ENCODE measurements around the gene TRIM15. TPM values are rescaled to one million over a fixed set of nuclear protein-coding genes. Genes with fewer than 3 reads are reported as not detected.

TRIM15 gene
- total RNA-seq, 1 donor from 2014 or later, result not detected

GRCh38 chr6:30169658-30170614 lies 6.6 kb downstream of the TRIM15 start:
- no peak overlapping the region for H3K4me3 Mint-ChIP-seq
- TF ChIP-seq CTCF (IDR thresholded peaks at IDR 0.05; ENCODE audit: unreplicated experiment), result no peak
- no peak overlapping the region for H3K27ac Mint-ChIP-seq
- no peaks in the 10 kb centered on the region for H3K9me3 Mint-ChIP-seq
- H3K4me1 Mint-ChIP-seq, result peaks cover 3% of the 10 kb centered on the region
- H3K27me3 Mint-ChIP-seq (ENCODE audit: low read depth), result peaks cover 100% of the 10 kb centered on the region
- no peaks in the 10 kb centered on the region for H3K36me3 Mint-ChIP-seq
- no peak for DNase-seq (ENCODE audit: low spot score in 2 of 2, unreplicated experiment in 2 of 2)

- Mint-ChIP-seq H3K36me3 (no peaks in the 10 kb centered on the region), H3K4me3 (peak overlapping the region; percentile 38), H3K27me3 (ENCODE audit: low read depth) (peaks cover 100% of the 10 kb centered on the region), H3K9me3 (no peaks in the 10 kb centered on the region), H3K27ac (no peak overlapping the region), H3K4me1 (peaks cover 3% of the 10 kb centered on the region)
- no peak for TF ChIP-seq CTCF (IDR thresholded peaks at IDR 0.05; ENCODE audit: unreplicated experiment)
- peak in 1 of 2 experiments; percentile 42 for DNase-seq (ENCODE audit: low spot score in 2 of 2, unreplicated experiment in 2 of 2)
Measured at GRCh38 chr6:30171677-30172471, 8.5 kb downstream of the TRIM15 start.

- H3K36me3 Mint-ChIP-seq, result no peaks in the 10 kb centered on the region
- no peak overlapping the region for H3K27ac Mint-ChIP-seq
- H3K27me3 Mint-ChIP-seq (ENCODE audit: low read depth), result peaks cover 100% of the 10 kb centered on the region
- H3K4me1 Mint-ChIP-seq, result peaks cover 3% of the 10 kb centered on the region
- H3K9me3 Mint-ChIP-seq, result no peaks in the 10 kb centered on the region
- DNase-seq (ENCODE audit: low spot score in 2 of 2, unreplicated experiment in 2 of 2), result no peak
- no peak overlapping the region for H3K4me3 Mint-ChIP-seq
- no peak for TF ChIP-seq CTCF (IDR thresholded peaks at IDR 0.05; ENCODE audit: unreplicated experiment)
Measured at GRCh38 chr6:30172681-30173080, 9.3 kb downstream of the TRIM15 start.

- Mint-ChIP-seq H3K4me1 (peaks cover 3% of the 10 kb centered on the region), H3K36me3 (no peaks in the 10 kb centered on the region), H3K4me3 (no peak overlapping the region), H3K27me3 (ENCODE audit: low read depth) (peaks cover 84% of the 10 kb centered on the region), H3K27ac (no peak overlapping the region), H3K9me3 (peaks cover 14% of the 10 kb centered on the region)
- TF ChIP-seq CTCF (IDR thresholded peaks at IDR 0.05; ENCODE audit: unreplicated experiment), result no peak
- DNase-seq (ENCODE audit: low spot score in 2 of 2, unreplicated experiment in 2 of 2), result no peak
Measured at GRCh38 chr6:30175765-30176164, 12.4 kb downstream of the TRIM15 start.

- H3K27me3 Mint-ChIP-seq (ENCODE audit: low read depth), result peaks cover 53% of the 10 kb centered on the region
- H3K27ac Mint-ChIP-seq, result no peak overlapping the region
Measured at GRCh38 chr6:30178837-30179236, 15.5 kb downstream of the TRIM15 start.

More at GRCh38 chr6:30178837-30179236, 15.5 kb downstream of the TRIM15 start:
- H3K36me3 Mint-ChIP-seq, result no peaks in the 10 kb centered on the region
- H3K9me3 Mint-ChIP-seq, result peaks cover 20% of the 10 kb centered on the region
- TF ChIP-seq CTCF (IDR thresholded peaks at IDR 0.05; ENCODE audit: unreplicated experiment), result no peak
- no peaks in the 10 kb centered on the region for H3K4me1 Mint-ChIP-seq
- DNase-seq (ENCODE audit: low spot score in 2 of 2, unreplicated experiment in 2 of 2), result no peak
- H3K4me3 Mint-ChIP-seq, result no peak overlapping the region

Data from mesothelial cell of epicardium (in vitro differentiated cells).